K562 (cell line): Measurements from ENCODE around the gene IL15RA. TPM values are rescaled to one million over a fixed set of nuclear protein-coding genes. Genes with fewer than 3 reads are reported as not detected.

Experiments used
- CBX5 ChIP-seq: IDR thresholded peaks from 2 replicates; pipeline ENCODE4 v1.6.1; 2014; ENCODE audit warnings: low read depth, borderline replicate concordance
- FOXJ2 ChIP-seq: fragments of 200-800 bp; sonication (Bioruptor generic); IDR thresholded peaks from 2 replicates; pipeline ENCODE4 v1.6.1; 2016; ENCODE audit warnings: missing genetic modification characterization, missing compliant biosample characterization
- FOXJ3 ChIP-seq: sonication (generic); formaldehyde crosslinking; IDR thresholded peaks from 2 replicates; pipeline ENCODE4 v1.4.0; 2020; ENCODE audit warnings: mild to moderate bottlenecking, missing genetic modification reagents
- GABPB2 ChIP-seq: fragments of 250-450 bp; sonication (Bioruptor Pico); conservative IDR thresholded peaks from 2 replicates; pipeline ENCODE4 v1.5.1; 2021; ENCODE audit warnings: mild to moderate bottlenecking
- HNRNPLL ChIP-seq: fragments of 200-400 bp; formaldehyde crosslinking; IDR thresholded peaks from 2 replicates; pipeline ENCODE4 v1.6.1; 2017; ENCODE audit warnings: low read length, low read depth, mild to moderate bottlenecking; ENCODE audit not compliant: poor library complexity, severe bottlenecking
- KAT8 ChIP-seq: fragments of 450-650 bp; IDR thresholded peaks from 2 replicates; pipeline ENCODE4 v1.6.1; 2016; ENCODE audit warnings: low read depth, mild to moderate bottlenecking
- MTA3 ChIP-seq: fragments of 450-650 bp; formaldehyde crosslinking; IDR thresholded peaks from 2 replicates; pipeline ENCODE4 v1.6.1; 2017; ENCODE audit warnings: mild to moderate bottlenecking, borderline replicate concordance
- NRF1 ChIP-seq, 2 experiments: fragments of 450-650 bp; IDR thresholded peaks in 1 of 2; conservative IDR thresholded peaks in 1 of 2; 2 replicates each; pipeline ENCODE4 v1.6.1; 2014; ENCODE audit warnings: mild to moderate bottlenecking in 2 of 2
- PHF8 ChIP-seq: fragments of 200-600 bp; sonication (generic); IDR thresholded peaks from 2 replicates; pipeline ENCODE4 v1.6.1; 2012; ENCODE audit warnings: mixed run types, mild to moderate bottlenecking, inconsistent platforms, low read length, moderate library complexity, borderline replicate concordance
- SOX6 ChIP-seq: fragments of 450-650 bp; IDR thresholded peaks from 2 replicates; pipeline ENCODE4 v1.6.1; 2014; ENCODE audit warnings: mild to moderate bottlenecking
- SREBF1 ChIP-seq: fragments of 150-350 bp; IDR thresholded peaks from 2 replicates; pipeline ENCODE4 v1.6.1; 2014; ENCODE audit warnings: antibody characterized with exemption, low read depth, low read length, borderline replicate concordance
- TOE1 ChIP-seq, 2 experiments: fragments of 450-650 bp in 1 of 2; sonication (generic) in 1 of 2; formaldehyde crosslinking in 1 of 2; IDR thresholded peaks; 2 replicates each; pipeline versions ENCODE4 v1.7.1 to v1.8.0; 2016 to 2022; ENCODE audit warnings: borderline replicate concordance in 2 of 2, mild to moderate bottlenecking in 2 of 2, antibody characterized with exemption in 1 of 2, inconsistent platforms in 1 of 2, low read depth in 1 of 2, missing genetic modification reagents in 1 of 2, moderate library complexity in 1 of 2
- YY1 ChIP-seq, 3 experiments: IDR thresholded peaks; 2 replicates each; pipeline ENCODE4 v1.6.1; 2011; ENCODE audit warnings: low read length in 2 of 3, mild to moderate bottlenecking in 2 of 3, moderate library complexity in 2 of 3, borderline replicate concordance in 1 of 3, control low read depth in 1 of 3, low read depth in 1 of 3; ENCODE audit not compliant: insufficient read depth in 3 of 3, insufficient replicate concordance in 2 of 3, control insufficient read depth in 1 of 3, insufficient read length in 1 of 3; ENCODE audit errors: extremely low read depth in 1 of 3
- ZNF146 ChIP-seq: IDR thresholded peaks from one replicate; pipeline ENCODE4 v1.6.1; 2018; ENCODE audit warnings: missing compliant biosample characterization; ENCODE audit not compliant: unreplicated experiment
- ZNF324 ChIP-seq: fragments of 250-450 bp; sonication (Bioruptor Pico); IDR thresholded peaks from 2 replicates; pipeline ENCODE4 v1.4.0; 2020; ENCODE audit warnings: mild to moderate bottlenecking
- ZNF408 ChIP-seq: fragments of 250-450 bp; sonication (Bioruptor Pico); IDR thresholded peaks from 2 replicates; pipeline ENCODE4 v1.4.0; 2020; ENCODE audit warnings: low read depth, mild to moderate bottlenecking, moderate library complexity
- polyA plus RNA-seq, 8 experiments: library from polyadenylated mRNA; depleted of rRNA in 4 of 8; stranded (reverse) in 5 of 8; unstranded in 3 of 8; fragments of >200 nt; fragmentation: Nextera tagmentation in 2 of 8; fragmentation: Illumina TruSeq in 1 of 8; extraction: Ambion mirVana in 2 of 8; extraction: Trizol in 1 of 8; gene quantifications; 2 replicates each; pipeline versions ENCODE4 v1.2.1 to v1.2.3, GENCODE V29; 2011 to 2014; ENCODE audit warnings: inconsistent platforms in 1 of 8, missing spikeins in 1 of 8
- total RNA-seq, 7 experiments: library from RNA; depleted of rRNA in 6 of 7; stranded (reverse); fragments of >200 nt in 6 of 7; fragmentation: Illumina TruSeq in 2 of 7; extraction: Trizol in 2 of 7; gene quantifications; 2 replicates each; pipeline versions ENCODE4 v1.2.1 to v1.2.3, GENCODE V29; 2011 to 2021; ENCODE audit warnings: low replicate concordance in 1 of 7
- TF ChIP-seq, protein P1 (sequence below), 2 experiments: IDR thresholded peaks in 1 of 2; conservative IDR thresholded peaks in 1 of 2; 2 replicates each; pipeline ENCODE4 v1.6.1; 2016; ENCODE audit warnings: low read depth in 2 of 2, mild to moderate bottlenecking in 1 of 2, missing compliant biosample characterization in 1 of 2, missing genetic modification characterization in 1 of 2, moderate library complexity in 1 of 2

Gene IL15RA
- total and polyA plus RNA-seq, 9 of the 15 experiments (the other 6 are each of a cell fraction or from before 2014, with no cell fraction given), result 1.2 to 11.7 (median 8.0) TPM

DNA sequence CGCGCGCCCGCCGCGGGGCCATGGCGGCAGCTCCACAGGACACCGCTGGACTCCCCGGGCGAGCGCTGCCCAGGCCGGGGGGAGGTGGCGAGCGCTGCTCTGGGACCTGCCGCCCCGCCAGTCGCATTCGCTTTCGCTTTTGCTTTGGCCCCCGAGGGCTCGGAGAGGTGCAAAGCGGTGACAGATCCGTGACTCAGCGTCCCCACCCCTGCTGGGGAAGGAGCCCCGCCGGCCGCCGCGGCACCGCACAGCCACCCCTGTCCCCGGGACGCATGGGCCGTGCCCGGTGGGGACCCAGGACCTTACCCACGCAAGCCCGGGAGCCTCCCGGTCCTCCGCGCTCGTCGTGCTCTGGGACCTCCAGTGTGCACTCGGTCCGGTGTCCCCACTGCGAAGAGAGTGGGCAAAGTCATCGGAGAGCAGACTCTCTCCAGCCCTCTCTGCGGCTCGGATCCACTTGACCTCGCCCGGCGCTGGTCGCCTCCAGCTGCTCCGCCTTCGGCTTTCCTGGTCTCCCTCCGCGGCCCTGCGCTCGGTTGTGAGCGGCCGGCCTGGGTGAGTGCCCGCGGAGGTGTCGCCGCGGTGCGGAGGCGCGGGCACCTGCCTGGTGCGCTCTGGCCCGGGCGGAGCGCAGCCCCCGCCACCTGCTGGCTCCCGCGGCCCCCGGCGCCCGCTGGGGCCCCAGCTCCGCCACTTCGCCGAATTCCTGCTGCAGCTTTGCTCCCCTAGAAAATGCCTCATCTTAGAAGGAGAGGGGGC is at the start of gene IL15RA (continued):
- TF ChIP-seq FOXJ3 (CRISPR knock-in tag), result no peak
- TF ChIP-seq CBX5, result no peak
- TF ChIP-seq YY1 (IDR thresholded peaks at IDR 0.05; ENCODE audit: borderline replicate concordance in 1 of 3, control insufficient read depth in 1 of 3, extremely low read depth in 1 of 3, insufficient read depth in 3 of 3, insufficient read length in 1 of 3, insufficient replicate concordance in 2 of 3, low read depth in 1 of 3, low read length in 2 of 3), result no peak
- no peak for TF ChIP-seq ZNF146
- TF ChIP-seq ZNF324, result no peak
- peak; percentile 28 for TF ChIP-seq HNRNPLL
- peak; percentile 53; the same call in 1 of the 2 replicates for TF ChIP-seq PHF8
- TF ChIP-seq MTA3, result peak; percentile 88
- TF ChIP-seq FOXJ2 (tag), result no peak
- TF ChIP-seq TOE1 (IDR thresholded peaks at IDR 0.05; ENCODE audit: borderline replicate concordance), result peak; percentile 55; the same call in 1 of the 2 replicates
- 0 out of 2 replicates have a peak, but pooled peaks have one; percentile 44 for TF ChIP-seq TOE1 (CRISPR knock-in tag; IDR thresholded peaks at IDR 0.05; ENCODE audit: borderline replicate concordance, low read depth)
- TF ChIP-seq, protein P1, sequence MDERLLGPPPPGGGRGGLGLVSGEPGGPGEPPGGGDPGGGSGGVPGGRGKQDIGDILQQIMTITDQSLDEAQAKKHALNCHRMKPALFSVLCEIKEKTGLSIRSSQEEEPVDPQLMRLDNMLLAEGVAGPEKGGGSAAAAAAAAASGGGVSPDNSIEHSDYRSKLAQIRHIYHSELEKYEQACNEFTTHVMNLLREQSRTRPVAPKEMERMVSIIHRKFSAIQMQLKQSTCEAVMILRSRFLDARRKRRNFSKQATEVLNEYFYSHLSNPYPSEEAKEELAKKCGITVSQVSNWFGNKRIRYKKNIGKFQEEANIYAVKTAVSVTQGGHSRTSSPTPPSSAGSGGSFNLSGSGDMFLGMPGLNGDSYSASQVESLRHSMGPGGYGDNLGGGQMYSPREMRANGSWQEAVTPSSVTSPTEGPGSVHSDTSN (CRISPR knock-in tag; IDR thresholded peaks at IDR 0.05; ENCODE audit: low read depth), result no peak; the same call in 1 of the 2 replicates
- TF ChIP-seq, protein P1 (tag; conservative IDR thresholded peaks at IDR 0.05; ENCODE audit: low read depth), result peak; percentile 49
- no peak for TF ChIP-seq KAT8
- TF ChIP-seq ZNF408, result no peak
- no peak for TF ChIP-seq SREBF1
- TF ChIP-seq NRF1 (conservative IDR thresholded peaks at IDR 0.05 in 1 of 2, IDR thresholded peaks at IDR 0.05 in 1 of 2), result peak; percentile 16 to 20; a peak in 2 of 4 replicates
- no peak for TF ChIP-seq GABPB2 (CRISPR knock-in tag)
- TF ChIP-seq SOX6, result no peak
